Panc1 (cell line): ENCODE data around the gene SUSD2. TPM values are rescaled to one million over a fixed set of nuclear protein-coding genes. Genes with fewer than 3 reads are reported as not detected.

Source experiments
- ATAC-seq: fragments of 200-7000 bp; cut with Tn5 transposase; 2 replicates; pipeline ENCODE4 v1.9.1; 2020; ENCODE audit warnings: mild to moderate bottlenecking, moderate library complexity
- BruUV-seq: library from RNA; stranded (reverse); fragments of 400-500 nt; replicated peaks from 2 replicates; lab custom pipeline; 2021; lab: Mats Ljungman, UMichigan
- CTCF ChIA-PET: fragments of 300-600 bp; sonication (Branson Sonifier 250); formaldehyde crosslinking; loops from one replicate; lab custom pipeline; 2022; ENCODE audit warnings: antibody characterized with exemption; lab: Charles Lee
- POLR2A ChIA-PET: fragments of 300-600 bp; sonication (Branson Sonifier 250); formaldehyde crosslinking; loops from one replicate; lab custom pipeline; 2022; ENCODE audit warnings: antibody characterized with exemption; lab: Charles Lee
- DNase-seq: peaks from one replicate; pipeline ENCODE4 v3.0.0-alpha.2; 2010; ENCODE audit warnings: low read depth, low spot score
- H3K27ac ChIP-seq: 2 replicates; pipeline ENCODE4 v1.5.1; 2011; ENCODE audit warnings: mild to moderate bottlenecking, low read length, inconsistent platforms
- H3K27me3 ChIP-seq: fragments of 200-500 bp; sonication (Bioruptor generic); 2 replicates; pipeline ENCODE4 v1.6.0; 2014; ENCODE audit warnings: low read length, inconsistent platforms; ENCODE audit not compliant: control insufficient read depth, insufficient read depth
- H3K36me3 ChIP-seq: fragments of 200-500 bp; sonication (Bioruptor generic); 2 replicates; pipeline ENCODE4 v1.5.1; 2014; ENCODE audit warnings: inconsistent platforms, mild to moderate bottlenecking, low read length, moderate library complexity; ENCODE audit not compliant: control insufficient read depth, insufficient read depth
- H3K4me1 ChIP-seq: 2 replicates; pipeline ENCODE4 v1.5.1; 2011; ENCODE audit warnings: inconsistent platforms, mild to moderate bottlenecking, low read length, moderate library complexity; ENCODE audit not compliant: control insufficient read depth, insufficient read depth
- H3K4me3 ChIP-seq, 2 experiments: 2 replicates each; pipeline ENCODE4 v1.5.1; 2011 to 2012; ENCODE audit warnings: low read depth in 2 of 2, low read length in 2 of 2, mild to moderate bottlenecking in 2 of 2, inconsistent platforms in 1 of 2, moderate library complexity in 1 of 2
- H3K9me3 ChIP-seq: fragments of 200-500 bp; sonication (Bioruptor generic); 2 replicates; pipeline ENCODE4 v1.5.1; 2014; ENCODE audit warnings: low read depth, mild to moderate bottlenecking, inconsistent platforms, low read length, moderate library complexity; ENCODE audit not compliant: control insufficient read depth, insufficient read depth
- POLR2AphosphoS5 ChIP-seq: IDR thresholded peaks from 2 replicates; pipeline ENCODE4 v1.6.1; 2012; ENCODE audit warnings: mild to moderate bottlenecking, low read depth, low read length, moderate library complexity
- REST ChIP-seq, 2 experiments: IDR thresholded peaks; 2 replicates each; pipeline ENCODE4 v1.6.1; 2011 to 2012; ENCODE audit warnings: low read depth in 2 of 2, control low read depth in 1 of 2, low read length in 1 of 2, mild to moderate bottlenecking in 1 of 2, moderate library complexity in 1 of 2; ENCODE audit not compliant: insufficient read depth in 1 of 2
- SIN3A ChIP-seq: IDR thresholded peaks from 2 replicates; pipeline ENCODE4 v1.6.1; 2012; ENCODE audit warnings: low read depth, mild to moderate bottlenecking, low read length, moderate library complexity, borderline replicate concordance; ENCODE audit not compliant: insufficient read depth
- TCF7L2 ChIP-seq: IDR thresholded peaks from 2 replicates; pipeline ENCODE4 v1.6.1; 2011; ENCODE audit warnings: mild to moderate bottlenecking, low read depth, low read length, inconsistent platforms
- in situ Hi-C: cut with HindIII; loops from 2 replicates; pipeline ENCODE4 v1.10.0; 2016; ENCODE audit warnings: low sequenced_read_pairs, low pct_unique_long_range_greater_than_20kb
- intact Hi-C: fragments of 100-400 bp; cut with micrococcal nuclease; formaldehyde crosslinking; loops from one replicate; pipeline ENCODE4 v1.10.0; 2022; ENCODE audit not compliant: unreplicated experiment
- total RNA-seq: library from RNA; stranded (reverse); gene quantifications from one replicate; pipeline ENCODE4 v1.2.1, GENCODE V29; 2021; ENCODE audit not compliant: unreplicated experiment
- TF ChIP-seq, protein P1 (sequence below): fragments of 450-650 bp; IDR thresholded peaks from 2 replicates; pipeline ENCODE4 v1.5.1; 2017; ENCODE audit warnings: mild to moderate bottlenecking

SUSD2 gene
- total RNA-seq, 1 experiment from 2014 or later, result 10.6 TPM

DNA sequence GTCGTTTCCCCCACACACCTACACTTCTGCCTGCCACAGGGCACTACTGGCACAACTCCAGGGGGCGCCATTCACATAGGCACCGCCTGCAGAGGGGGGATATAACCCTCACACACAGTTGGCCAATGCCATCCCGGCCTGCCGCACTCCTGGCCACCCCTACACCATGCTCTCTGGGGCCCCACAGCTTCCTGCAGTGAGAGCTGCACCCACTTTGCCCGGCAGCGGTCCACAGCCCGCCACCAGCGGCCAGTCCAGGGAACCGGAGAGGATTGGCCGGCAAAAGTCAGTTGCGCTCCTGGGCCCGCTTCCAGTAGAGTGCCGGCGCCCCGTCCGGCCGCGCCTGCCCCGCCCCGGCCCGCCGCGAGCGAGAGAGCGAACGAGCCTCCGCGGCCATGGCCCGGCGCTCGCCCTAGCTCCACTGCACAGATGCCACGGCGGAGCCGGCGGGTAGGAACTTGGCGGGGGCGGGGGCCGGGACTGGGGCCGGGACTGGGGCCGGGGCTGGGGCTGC lies 25.6 kb upstream of the SUSD2 start:
- in situ Hi-C loops, result no loop called here
- no TSS peak for BruUV-seq
- Histone ChIP-seq H3K4me1 (peaks cover 26% of the 10 kb centered on the region), H3K9me3 (no peaks in the 10 kb centered on the region), H3K36me3 (no peaks in the 10 kb centered on the region), H3K27ac (peak overlapping the region; percentile 59), H3K27me3 (no peaks in the 10 kb centered on the region), H3K4me3 (peak overlapping the region; percentile 59 to 71)
- DNase-seq (no peak), ATAC-seq (peak; percentile 68)
- CTCF ChIA-PET, result interaction anchor here (0.9 kb wide), 1 partner anchor 23 kb away, joined by 4 read pairs; no protein-coding TSS in a partner anchor
- TF ChIP-seq SIN3A (0 out of 2 replicates have a peak, but pooled peaks have one; percentile 37), REST (IDR thresholded peaks at IDR 0.05; ENCODE audit: insufficient read depth in 1 of 2, low read depth in 2 of 2, low read length in 1 of 2) (no peak), POLR2AphosphoS5 (no peak), TCF7L2 (no peak)
- TF ChIP-seq, protein P1, sequence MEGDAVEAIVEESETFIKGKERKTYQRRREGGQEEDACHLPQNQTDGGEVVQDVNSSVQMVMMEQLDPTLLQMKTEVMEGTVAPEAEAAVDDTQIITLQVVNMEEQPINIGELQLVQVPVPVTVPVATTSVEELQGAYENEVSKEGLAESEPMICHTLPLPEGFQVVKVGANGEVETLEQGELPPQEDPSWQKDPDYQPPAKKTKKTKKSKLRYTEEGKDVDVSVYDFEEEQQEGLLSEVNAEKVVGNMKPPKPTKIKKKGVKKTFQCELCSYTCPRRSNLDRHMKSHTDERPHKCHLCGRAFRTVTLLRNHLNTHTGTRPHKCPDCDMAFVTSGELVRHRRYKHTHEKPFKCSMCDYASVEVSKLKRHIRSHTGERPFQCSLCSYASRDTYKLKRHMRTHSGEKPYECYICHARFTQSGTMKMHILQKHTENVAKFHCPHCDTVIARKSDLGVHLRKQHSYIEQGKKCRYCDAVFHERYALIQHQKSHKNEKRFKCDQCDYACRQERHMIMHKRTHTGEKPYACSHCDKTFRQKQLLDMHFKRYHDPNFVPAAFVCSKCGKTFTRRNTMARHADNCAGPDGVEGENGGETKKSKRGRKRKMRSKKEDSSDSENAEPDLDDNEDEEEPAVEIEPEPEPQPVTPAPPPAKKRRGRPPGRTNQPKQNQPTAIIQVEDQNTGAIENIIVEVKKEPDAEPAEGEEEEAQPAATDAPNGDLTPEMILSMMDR, result peak; percentile 52
- POLR2A ChIA-PET, result interaction anchor here (0.6 kb wide), 2 partner anchors 20 to 23 kb away, joined by 5 to 10 read pairs; no protein-coding TSS in a partner anchor
- intact Hi-C loops, result no loop called here

GRCh38 chr22:24156141-24156912 lies 25.0 kb upstream of the SUSD2 start:
- no TSS peak for BruUV-seq
- ChIA-PET CTCF (interaction anchor here (1.2 to 1.4 kb wide), 2 partner anchors 11 to 19 kb away, joined by 5 to 7 read pairs; no protein-coding TSS in a partner anchor), POLR2A (interaction anchor here (0.6 kb wide), 2 partner anchors 20 to 24 kb away, joined by 5 to 10 read pairs; no protein-coding TSS in a partner anchor)
- intact Hi-C loops, result no loop called here
- ATAC-seq (peak; percentile 52), DNase-seq (no peak)
- Histone ChIP-seq H3K4me1 (peaks cover 26% of the 10 kb centered on the region), H3K9me3 (no peaks in the 10 kb centered on the region), H3K27me3 (no peaks in the 10 kb centered on the region), H3K27ac (peak overlapping the region; percentile 77), H3K36me3 (no peaks in the 10 kb centered on the region), H3K4me3 (peak overlapping the region; percentile 59 to 71)
- in situ Hi-C loops, result no loop called here
- TF ChIP-seq TCF7L2, result no peak
- TF ChIP-seq POLR2AphosphoS5, result 0 out of 2 replicates have a peak, but pooled peaks have one; percentile 13
